SK-N-SH treated with all-trans-retinoic acid at 6 μM for 48 hours (cell line): Measurements from ENCODE around the gene FOXO3.

Experiments
- ARNTL ChIP-seq: fragments of 450-650 bp; formaldehyde crosslinking; IDR thresholded peaks from 2 replicates; pipeline ENCODE4 v1.5.0; 2020; ENCODE audit warnings: low read depth, mild to moderate bottlenecking, moderate library complexity, borderline replicate concordance
- PATZ1 ChIP-seq: fragments of 250-450 bp; sonication (Bioruptor Pico); IDR thresholded peaks from 2 replicates; pipeline ENCODE4 v1.8.0; 2020; ENCODE audit warnings: mild to moderate bottlenecking, moderate library complexity, borderline replicate concordance
- ZC3H10 ChIP-seq: fragments of 250-450 bp; sonication (Bioruptor Pico); IDR thresholded peaks from 2 replicates; pipeline ENCODE4 v1.5.1; 2021; ENCODE audit warnings: mild to moderate bottlenecking, moderate library complexity
- ZNF8 ChIP-seq: fragments of 450-650 bp; formaldehyde crosslinking; IDR thresholded peaks from 2 replicates; pipeline ENCODE4 v1.5.0; 2020; ENCODE audit warnings: mild to moderate bottlenecking, moderate library complexity
- TF ChIP-seq, protein P1 (sequence below): fragments of 250-450 bp; sonication (Bioruptor Pico); IDR thresholded peaks from 2 replicates; pipeline ENCODE4 v1.8.0; 2021; ENCODE audit warnings: low read depth, mild to moderate bottlenecking, moderate library complexity, borderline replicate concordance
- TF ChIP-seq, protein P2 (sequence below): fragments of 250-450 bp; sonication (Bioruptor Pico); IDR thresholded peaks from 2 replicates; pipeline ENCODE4 v1.5.1; 2021; ENCODE audit warnings: mild to moderate bottlenecking, moderate library complexity

DNA sequence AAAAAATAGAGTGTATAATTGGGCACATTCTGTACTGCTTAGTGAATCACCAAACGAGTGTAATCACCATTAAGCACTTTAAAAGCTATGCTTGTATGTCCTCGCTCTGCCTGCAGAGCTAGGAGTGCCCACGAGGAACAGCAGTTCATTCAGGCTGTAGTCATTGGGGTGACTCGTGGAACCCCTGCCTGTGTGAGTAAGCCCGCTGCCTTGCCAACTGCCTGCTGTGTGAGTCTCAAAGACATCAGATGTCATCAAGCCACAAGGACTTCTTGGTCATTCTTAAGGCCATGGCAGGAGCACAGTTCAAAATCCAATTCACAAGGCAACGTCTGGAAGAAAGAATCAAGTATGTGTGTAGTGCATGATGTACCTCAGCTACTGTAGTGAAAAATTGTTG is 60.4 kb downstream of the FOXO3 start:
- no peak for TF ChIP-seq ZNF8
- no peak for TF ChIP-seq ZC3H10 (CRISPR knock-in tag)
- TF ChIP-seq, protein P1, sequence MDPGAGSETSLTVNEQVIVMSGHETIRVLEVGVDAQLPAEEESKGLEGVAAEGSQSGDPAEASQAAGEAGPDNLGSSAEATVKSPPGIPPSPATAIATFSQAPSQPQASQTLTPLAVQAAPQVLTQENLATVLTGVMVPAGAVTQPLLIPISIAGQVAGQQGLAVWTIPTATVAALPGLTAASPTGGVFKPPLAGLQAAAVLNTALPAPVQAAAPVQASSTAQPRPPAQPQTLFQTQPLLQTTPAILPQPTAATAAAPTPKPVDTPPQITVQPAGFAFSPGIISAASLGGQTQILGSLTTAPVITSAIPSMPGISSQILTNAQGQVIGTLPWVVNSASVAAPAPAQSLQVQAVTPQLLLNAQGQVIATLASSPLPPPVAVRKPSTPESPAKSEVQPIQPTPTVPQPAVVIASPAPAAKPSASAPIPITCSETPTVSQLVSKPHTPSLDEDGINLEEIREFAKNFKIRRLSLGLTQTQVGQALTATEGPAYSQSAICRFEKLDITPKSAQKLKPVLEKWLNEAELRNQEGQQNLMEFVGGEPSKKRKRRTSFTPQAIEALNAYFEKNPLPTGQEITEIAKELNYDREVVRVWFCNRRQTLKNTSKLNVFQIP (CRISPR knock-in tag): no peak
- TF ChIP-seq, protein P2, sequence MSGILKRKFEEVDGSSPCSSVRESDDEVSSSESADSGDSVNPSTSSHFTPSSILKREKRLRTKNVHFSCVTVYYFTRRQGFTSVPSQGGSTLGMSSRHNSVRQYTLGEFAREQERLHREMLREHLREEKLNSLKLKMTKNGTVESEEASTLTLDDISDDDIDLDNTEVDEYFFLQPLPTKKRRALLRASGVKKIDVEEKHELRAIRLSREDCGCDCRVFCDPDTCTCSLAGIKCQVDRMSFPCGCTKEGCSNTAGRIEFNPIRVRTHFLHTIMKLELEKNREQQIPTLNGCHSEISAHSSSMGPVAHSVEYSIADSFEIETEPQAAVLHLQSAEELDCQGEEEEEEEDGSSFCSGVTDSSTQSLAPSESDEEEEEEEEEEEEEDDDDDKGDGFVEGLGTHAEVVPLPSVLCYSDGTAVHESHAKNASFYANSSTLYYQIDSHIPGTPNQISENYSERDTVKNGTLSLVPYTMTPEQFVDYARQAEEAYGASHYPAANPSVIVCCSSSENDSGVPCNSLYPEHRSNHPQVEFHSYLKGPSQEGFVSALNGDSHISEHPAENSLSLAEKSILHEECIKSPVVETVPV (CRISPR knock-in tag): no peak
- no peak for TF ChIP-seq PATZ1 (CRISPR knock-in tag)
- no peak for TF ChIP-seq ARNTL
